Measurements from ENCODE around the gene ZNF446.

DNA sequence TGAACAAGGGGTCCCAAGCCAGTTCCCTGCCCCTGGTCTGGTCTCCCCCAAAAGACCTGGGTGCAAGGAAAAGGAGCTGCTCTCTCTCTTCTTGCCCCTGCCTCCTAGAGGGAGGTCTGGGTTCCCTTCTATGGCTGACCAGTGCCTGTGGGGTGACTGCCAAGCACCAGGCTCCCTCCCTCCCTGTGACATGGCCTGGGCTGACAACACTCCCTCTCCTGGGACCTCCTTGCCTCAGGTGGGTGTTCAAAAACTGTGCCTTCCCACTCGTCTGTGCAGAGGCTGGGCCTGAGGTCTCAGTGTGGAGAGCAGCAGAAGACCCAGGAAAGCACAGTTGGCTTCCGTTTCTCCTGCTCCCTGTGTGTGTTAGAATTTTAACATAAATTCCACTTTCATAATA lies 4.7 kb downstream of the ZNF446 start:
- TF ChIP-seq, protein P1, sequence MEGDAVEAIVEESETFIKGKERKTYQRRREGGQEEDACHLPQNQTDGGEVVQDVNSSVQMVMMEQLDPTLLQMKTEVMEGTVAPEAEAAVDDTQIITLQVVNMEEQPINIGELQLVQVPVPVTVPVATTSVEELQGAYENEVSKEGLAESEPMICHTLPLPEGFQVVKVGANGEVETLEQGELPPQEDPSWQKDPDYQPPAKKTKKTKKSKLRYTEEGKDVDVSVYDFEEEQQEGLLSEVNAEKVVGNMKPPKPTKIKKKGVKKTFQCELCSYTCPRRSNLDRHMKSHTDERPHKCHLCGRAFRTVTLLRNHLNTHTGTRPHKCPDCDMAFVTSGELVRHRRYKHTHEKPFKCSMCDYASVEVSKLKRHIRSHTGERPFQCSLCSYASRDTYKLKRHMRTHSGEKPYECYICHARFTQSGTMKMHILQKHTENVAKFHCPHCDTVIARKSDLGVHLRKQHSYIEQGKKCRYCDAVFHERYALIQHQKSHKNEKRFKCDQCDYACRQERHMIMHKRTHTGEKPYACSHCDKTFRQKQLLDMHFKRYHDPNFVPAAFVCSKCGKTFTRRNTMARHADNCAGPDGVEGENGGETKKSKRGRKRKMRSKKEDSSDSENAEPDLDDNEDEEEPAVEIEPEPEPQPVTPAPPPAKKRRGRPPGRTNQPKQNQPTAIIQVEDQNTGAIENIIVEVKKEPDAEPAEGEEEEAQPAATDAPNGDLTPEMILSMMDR (IDR thresholded peaks at IDR 0.05; ENCODE audit: insufficient read depth, low read depth, low read length) = no peak
- TF ChIP-seq EZH2 (IDR thresholded peaks at IDR 0.05; ENCODE audit: insufficient read depth, low read length) = no peak

All from astrocyte (in vitro differentiated cells and primary cell).